Body of pancreas (tissue), 4 donors: ENCODE measurements around the gene ADSS1.

ENCODE experiments used
- POLR2A ChIP-seq, 3 donors: fragments of 450-650 bp; IDR thresholded peaks; one replicate each; pipeline ENCODE4 v1.6.1; 2016; ENCODE audit warnings: antibody characterized with exemption in 3 of 3, mild to moderate bottlenecking in 2 of 3
- TF ChIP-seq, protein P1 (sequence below), 7 experiments: fragments of 450-650 bp in 4 of 7; fragments of 200-600 bp in 3 of 7; sonication (generic) in 3 of 7; IDR thresholded peaks; one replicate each; pipeline ENCODE4 v1.5.1; 2016 to 2019; ENCODE audit warnings: antibody characterized with exemption in 7 of 7

DNA sequence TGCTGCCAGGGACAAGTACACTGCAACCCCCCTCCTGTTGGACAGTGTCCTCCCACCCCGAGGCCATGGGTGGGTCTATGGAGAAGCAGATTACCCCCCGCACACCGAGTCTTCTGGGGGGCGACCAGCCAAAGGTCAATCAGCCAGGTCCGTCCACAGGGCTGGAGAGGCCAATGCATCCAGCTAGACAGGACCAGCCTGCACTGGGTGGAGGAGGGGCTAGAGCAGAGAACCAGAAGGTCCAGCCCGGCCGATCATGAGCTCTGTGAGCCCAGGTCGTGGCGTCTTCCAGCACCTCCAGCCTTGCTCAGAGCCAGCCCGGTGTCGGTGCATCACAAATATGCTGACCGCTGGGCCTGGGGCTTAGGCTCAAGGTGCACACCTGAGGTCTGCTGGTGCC lies 8.2 kb upstream of the ADSS1 start:
- TF ChIP-seq, protein P1, sequence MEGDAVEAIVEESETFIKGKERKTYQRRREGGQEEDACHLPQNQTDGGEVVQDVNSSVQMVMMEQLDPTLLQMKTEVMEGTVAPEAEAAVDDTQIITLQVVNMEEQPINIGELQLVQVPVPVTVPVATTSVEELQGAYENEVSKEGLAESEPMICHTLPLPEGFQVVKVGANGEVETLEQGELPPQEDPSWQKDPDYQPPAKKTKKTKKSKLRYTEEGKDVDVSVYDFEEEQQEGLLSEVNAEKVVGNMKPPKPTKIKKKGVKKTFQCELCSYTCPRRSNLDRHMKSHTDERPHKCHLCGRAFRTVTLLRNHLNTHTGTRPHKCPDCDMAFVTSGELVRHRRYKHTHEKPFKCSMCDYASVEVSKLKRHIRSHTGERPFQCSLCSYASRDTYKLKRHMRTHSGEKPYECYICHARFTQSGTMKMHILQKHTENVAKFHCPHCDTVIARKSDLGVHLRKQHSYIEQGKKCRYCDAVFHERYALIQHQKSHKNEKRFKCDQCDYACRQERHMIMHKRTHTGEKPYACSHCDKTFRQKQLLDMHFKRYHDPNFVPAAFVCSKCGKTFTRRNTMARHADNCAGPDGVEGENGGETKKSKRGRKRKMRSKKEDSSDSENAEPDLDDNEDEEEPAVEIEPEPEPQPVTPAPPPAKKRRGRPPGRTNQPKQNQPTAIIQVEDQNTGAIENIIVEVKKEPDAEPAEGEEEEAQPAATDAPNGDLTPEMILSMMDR (IDR thresholded peaks at IDR 0.05): no peak
- no peak for TF ChIP-seq POLR2A (IDR thresholded peaks at IDR 0.05)
